ENCODE measurements around the gene SORCS2. TPM values are rescaled to one million over a fixed set of nuclear protein-coding genes. Genes with fewer than 3 reads are reported as not detected.

The SORCS2 gene
- total RNA-seq, 1 experiment from 2014 or later, result 0.15 TPM

DNA sequence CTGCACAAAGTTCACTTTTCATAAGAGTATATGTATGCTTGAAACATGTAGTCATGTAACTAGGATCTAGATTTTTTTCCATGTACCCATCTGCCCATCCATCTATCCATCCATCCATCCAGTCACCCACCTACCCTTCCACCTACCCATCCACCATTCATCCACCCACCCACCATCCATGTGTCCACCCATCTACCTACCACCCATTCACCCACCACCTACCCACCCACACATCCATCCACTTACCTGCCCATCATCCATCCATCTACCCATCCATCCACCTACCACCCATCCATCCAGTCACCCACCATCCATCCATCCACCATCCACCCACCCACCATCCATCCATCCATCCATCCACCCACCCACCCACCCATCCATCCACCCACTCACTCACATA, 364.2 kb downstream of the SORCS2 start:
- Histone ChIP-seq H3K27ac (ENCODE audit: low read length) (no peak overlapping the region), H3K4me3 (ENCODE audit: low read depth in 2 of 2, low read length in 2 of 2) (no peak overlapping the region), H3K9me3 (ENCODE audit: control insufficient read depth, insufficient read depth, low read depth, low read length) (0 out of 2 replicates have a peak, but pooled peaks cover 3% of the 10 kb centered on the region), H3K27me3 (ENCODE audit: control insufficient read depth, insufficient read depth, low read length) (no peaks in the 10 kb centered on the region), H3K36me3 (ENCODE audit: control insufficient read depth, insufficient read depth, low read length) (no peaks in the 10 kb centered on the region), H3K4me1 (ENCODE audit: control insufficient read depth, insufficient read depth, low read length) (peaks cover 4% of the 10 kb centered on the region; the same call in 1 of the 2 replicates)
- TF ChIP-seq REST (IDR thresholded peaks at IDR 0.05; ENCODE audit: insufficient read depth in 1 of 2, low read depth in 2 of 2, low read length in 1 of 2) (no peak), SIN3A (IDR thresholded peaks at IDR 0.05; ENCODE audit: borderline replicate concordance, insufficient read depth, low read depth, low read length) (no peak), POLR2AphosphoS5 (IDR thresholded peaks at IDR 0.05; ENCODE audit: low read depth, low read length) (no peak), CTCF (IDR thresholded peaks at IDR 0.05) (no peak), TCF7L2 (IDR thresholded peaks at IDR 0.05; ENCODE audit: low read depth, low read length) (no peak)
- in situ Hi-C loops (cut with HindIII; ENCODE audit: low pct_unique_long_range_greater_than_20kb, low sequenced_read_pairs) (no loop called here), intact Hi-C loops (cut with micrococcal nuclease; ENCODE audit: unreplicated experiment) (no loop called here)
- ChIA-PET POLR2A (no interaction called here), CTCF (no interaction called here)
- ATAC-seq (no peak), DNase-seq (ENCODE audit: low read depth, low spot score) (no peak)
- no TSS peak for BruUV-seq (replicated peaks)

- Histone ChIP-seq H3K27me3 (ENCODE audit: control insufficient read depth, insufficient read depth, low read length) (no peaks in the 10 kb centered on the region), H3K9me3 (ENCODE audit: control insufficient read depth, insufficient read depth, low read depth, low read length) (0 out of 2 replicates have a peak, but pooled peaks cover 3% of the 10 kb centered on the region), H3K36me3 (ENCODE audit: control insufficient read depth, insufficient read depth, low read length) (no peaks in the 10 kb centered on the region), H3K4me1 (ENCODE audit: control insufficient read depth, insufficient read depth, low read length) (peaks cover 4% of the 10 kb centered on the region; the same call in 1 of the 2 replicates), H3K27ac (ENCODE audit: low read length) (no peak overlapping the region), H3K4me3 (ENCODE audit: low read depth in 2 of 2, low read length in 2 of 2) (no peak overlapping the region)
- no peak for TF ChIP-seq TCF7L2 (IDR thresholded peaks at IDR 0.05; ENCODE audit: low read depth, low read length)
- no peak for TF ChIP-seq REST (IDR thresholded peaks at IDR 0.05; ENCODE audit: insufficient read depth in 1 of 2, low read depth in 2 of 2, low read length in 1 of 2)
- TF ChIP-seq CTCF (IDR thresholded peaks at IDR 0.05), result no peak
- TF ChIP-seq POLR2AphosphoS5 (IDR thresholded peaks at IDR 0.05; ENCODE audit: low read depth, low read length), result no peak
- TF ChIP-seq SIN3A (IDR thresholded peaks at IDR 0.05; ENCODE audit: borderline replicate concordance, insufficient read depth, low read depth, low read length), result no peak
- ChIA-PET CTCF (no interaction called here), POLR2A (interaction anchor here (0.6 kb wide), 1 partner anchor 157 kb away, joined by 17 read pairs; no protein-coding TSS in a partner anchor)
- in situ Hi-C loops (cut with HindIII; ENCODE audit: low pct_unique_long_range_greater_than_20kb, low sequenced_read_pairs) (no loop called here), intact Hi-C loops (cut with micrococcal nuclease; ENCODE audit: unreplicated experiment) (no loop called here)
- ATAC-seq, result peak; percentile 86
- peak; percentile 2 for DNase-seq (ENCODE audit: low read depth, low spot score)
- no TSS peak for BruUV-seq (replicated peaks)
Measured at GRCh38 chr4:7557456-7557855, 365.1 kb downstream of the SORCS2 start.

Measured in Panc1 (cell line).